Ammon's horn (tissue), 1 donor: Measurements from ENCODE around the gene EFCAB11.

Experiments used
- DNase-seq: peaks from one replicate; pipeline ENCODE4 v3.0.0-alpha.2; 2016; ENCODE audit warnings: low spot score

Gene EFCAB11

GRCh38 chr14:89866458-89866857 is 88.1 kb downstream of the EFCAB11 start:
- DNase-seq, result no peak

- no peak for DNase-seq
Measured at GRCh38 chr14:89865153-89865552, 89.4 kb downstream of the EFCAB11 start.

GRCh38 chr14:89862856-89863255 is 91.7 kb downstream of the EFCAB11 start:
- DNase-seq, result no peak

GRCh38 chr14:89861630-89862029 is 92.9 kb downstream of the EFCAB11 start:
- DNase-seq, result no peak

- no peak for DNase-seq
Measured at GRCh38 chr14:89858089-89858488, 96.4 kb downstream of the EFCAB11 start.

- no peak for DNase-seq
Measured at GRCh38 chr14:89856871-89857345, 97.6 kb downstream of the EFCAB11 start.

- no peak for DNase-seq
Measured at GRCh38 chr14:89855961-89856656, 98.4 kb downstream of the EFCAB11 start.

- no peak for DNase-seq
Measured at GRCh38 chr14:89853936-89854693, 100.4 kb downstream of the EFCAB11 start.

- DNase-seq, result no peak
Measured at GRCh38 chr14:89851106-89851505, 103.4 kb downstream of the EFCAB11 start.

- no peak for DNase-seq
Measured at GRCh38 chr14:89849931-89850330, 104.6 kb downstream of the EFCAB11 start.

GRCh38 chr14:89848165-89848564 is 106.4 kb downstream of the EFCAB11 start:
- peak; percentile 7 for DNase-seq

- DNase-seq, result no peak
Measured at GRCh38 chr14:89845346-89845745, 109.2 kb downstream of the EFCAB11 start.

GRCh38 chr14:89844508-89844907 is 110.0 kb downstream of the EFCAB11 start:
- no peak for DNase-seq

- DNase-seq, result no peak
Measured at GRCh38 chr14:89842837-89843236, 111.7 kb downstream of the EFCAB11 start.

- no peak for DNase-seq
Measured at GRCh38 chr14:89841851-89842250, 112.7 kb downstream of the EFCAB11 start.

- DNase-seq, result no peak
Measured at GRCh38 chr14:89836830-89837469, 117.6 kb downstream of the EFCAB11 start.

- no peak for DNase-seq
Measured at GRCh38 chr14:89833661-89834060, 120.9 kb downstream of the EFCAB11 start.

- DNase-seq, result no peak
Measured at GRCh38 chr14:89833120-89833532, 121.4 kb downstream of the EFCAB11 start.

- DNase-seq, result no peak
Measured at GRCh38 chr14:89828471-89829165, 125.9 kb downstream of the EFCAB11 start.

GRCh38 chr14:89827265-89827664 is 127.3 kb downstream of the EFCAB11 start:
- DNase-seq, result peak; percentile 13

GRCh38 chr14:89826596-89826995 is 127.9 kb downstream of the EFCAB11 start:
- DNase-seq, result no peak

- no peak for DNase-seq
Measured at GRCh38 chr14:89823743-89824142, 130.8 kb downstream of the EFCAB11 start.
